Measurements from ENCODE around the gene ANKRD30B. TPM values are rescaled to one million over a fixed set of nuclear protein-coding genes. Genes with fewer than 3 reads are reported as not detected.

ANKRD30B gene
- total RNA-seq, 2 donors from 2014 or later = not detected

GRCh38 chr18:14767474-14767873 lies 19.5 kb downstream of the ANKRD30B start:
- no peak for ATAC-seq (ENCODE audit: insufficient number of reproducible peaks, low FRiP score, low read depth)
- Histone ChIP-seq H3K27me3 (replicated peaks; ENCODE audit: insufficient read depth) (no peaks in the 10 kb centered on the region), H3K36me3 (no peaks in the 10 kb centered on the region), H3K4me3 (no peak overlapping the region), H3K4me1 (ENCODE audit: control insufficient read depth in 1 of 2, low read depth in 2 of 2) (no peaks in the 10 kb centered on the region), H3K9me3 (no peaks in the 10 kb centered on the region), H3K27ac (no peak overlapping the region)
- DNase-seq (ENCODE audit: low spot score) = no peak
- TF ChIP-seq CTCF (IDR thresholded peaks at IDR 0.05) = no peak

GRCh38 chr18:14768241-14768640 lies 20.3 kb downstream of the ANKRD30B start:
- H3K36me3 ChIP-seq = no peaks in the 10 kb centered on the region
- DNase-seq (ENCODE audit: low spot score) = no peak
- no peaks in the 10 kb centered on the region for H3K27me3 ChIP-seq (replicated peaks; ENCODE audit: insufficient read depth)
- TF ChIP-seq CTCF (IDR thresholded peaks at IDR 0.05) = no peak
- H3K9me3 ChIP-seq = no peaks in the 10 kb centered on the region
- no peak overlapping the region for H3K27ac ChIP-seq
- no peaks in the 10 kb centered on the region for H3K4me1 ChIP-seq (ENCODE audit: control insufficient read depth in 1 of 2, low read depth in 2 of 2)
- ATAC-seq (ENCODE audit: insufficient number of reproducible peaks, low FRiP score, low read depth) = no peak
- H3K4me3 ChIP-seq = no peak overlapping the region

GRCh38 chr18:14769381-14769780 lies 21.4 kb downstream of the ANKRD30B start:
- H3K9me3 ChIP-seq = no peaks in the 10 kb centered on the region
- ATAC-seq (ENCODE audit: insufficient number of reproducible peaks, low FRiP score, low read depth) (no peak), DNase-seq (ENCODE audit: low spot score) (no peak)
- no peaks in the 10 kb centered on the region for H3K4me1 ChIP-seq (ENCODE audit: control insufficient read depth in 1 of 2, low read depth in 2 of 2)
- H3K27ac ChIP-seq = no peak overlapping the region
- no peaks in the 10 kb centered on the region for H3K27me3 ChIP-seq (replicated peaks; ENCODE audit: insufficient read depth)
- no peak for TF ChIP-seq CTCF (IDR thresholded peaks at IDR 0.05)
- no peaks in the 10 kb centered on the region for H3K36me3 ChIP-seq
- H3K4me3 ChIP-seq = no peak overlapping the region

- Histone ChIP-seq H3K27me3 (replicated peaks; ENCODE audit: insufficient read depth) (no peaks in the 10 kb centered on the region), H3K9me3 (no peaks in the 10 kb centered on the region), H3K27ac (no peak overlapping the region), H3K36me3 (no peaks in the 10 kb centered on the region), H3K4me3 (no peak overlapping the region), H3K4me1 (ENCODE audit: control insufficient read depth in 1 of 2, low read depth in 2 of 2) (no peaks in the 10 kb centered on the region)
- no peak for TF ChIP-seq CTCF (IDR thresholded peaks at IDR 0.05)
- ATAC-seq (ENCODE audit: insufficient number of reproducible peaks, low FRiP score, low read depth) (no peak), DNase-seq (ENCODE audit: low spot score) (no peak)
Measured at GRCh38 chr18:14776801-14777200, 28.8 kb downstream of the ANKRD30B start.

- no peaks in the 10 kb centered on the region for H3K9me3 ChIP-seq
- no peaks in the 10 kb centered on the region for H3K36me3 ChIP-seq
- no peaks in the 10 kb centered on the region for H3K4me1 ChIP-seq (ENCODE audit: control insufficient read depth in 1 of 2, low read depth in 2 of 2)
- no peak overlapping the region for H3K4me3 ChIP-seq
- ATAC-seq (ENCODE audit: insufficient number of reproducible peaks, low FRiP score, low read depth) (no peak), DNase-seq (ENCODE audit: low spot score) (no peak)
- no peak overlapping the region for H3K27ac ChIP-seq
- H3K27me3 ChIP-seq (replicated peaks; ENCODE audit: insufficient read depth) = no peaks in the 10 kb centered on the region
- no peak for TF ChIP-seq CTCF (IDR thresholded peaks at IDR 0.05)
Measured at GRCh38 chr18:14781671-14782070, 33.7 kb downstream of the ANKRD30B start.
